Heart left ventricle (tissue), 13 donors: ENCODE results near the gene TNP2.

Experiments
- CTCF ChIP-seq, 12 donors: fragments of 200-600 bp; sonication (generic) in 4 of 12; IDR thresholded peaks; one replicate each; pipeline versions ENCODE4 v1.5.0 to v1.8.0; 2018 to 2022; ENCODE audit warnings: antibody characterized with exemption in 12 of 12, mild to moderate bottlenecking in 5 of 12
- POLR2A ChIP-seq, 2 donors: fragments of 450-650 bp; IDR thresholded peaks; one replicate each; pipeline ENCODE4 v1.6.1; 2017; ENCODE audit warnings: antibody characterized with exemption in 2 of 2, mild to moderate bottlenecking in 2 of 2, moderate library complexity in 2 of 2
- donor health status: ischemic (EF 13 %, LVEDD 7.1; RV severe dilation, severe dysfunction).
- donor health status: DM: no; HTN: yes; CAD: no.
- donor health status: DM: no; HTN: no; CAD: no.
- donor health status: ischemic (EF 25% LVEDD 6.9; RV normal size, moderate dysfunction).
- donor health status: ischemic (EF 25% LVEDD 5.7; RV mildly dilated, moderate dysfunction).
- donor health status: ischemic (EF 35%, LVEDD 5.7; RV mildly dilated, moderate dysfunction).
- donor health status: nonischemic (EF 11% LVEDD 7.7; RV severe dilation, severe dysfunction).
- donor health status: DM: yes; HTN: yes; CAD: no.
- donor health status: PGD.
- donor health status: ischemic (EF 29% LVEDD 5.4; RV normal size, mild dysfunction).
- donor health status: nonischemic (EF 23%, LVEDD 6.1; RV moderate dilation, normal function).

GRCh38 chr16:11301645-11302501 lies 32.7 kb upstream of the TNP2 start:
- no peak for TF ChIP-seq CTCF (IDR thresholded peaks at IDR 0.05)
- no peak for TF ChIP-seq POLR2A (IDR thresholded peaks at IDR 0.05)
